Fibroblast of villous mesenchyme (primary cell): Measurements from ENCODE around the gene SIGLEC11. TPM values are rescaled to one million over a fixed set of nuclear protein-coding genes. Genes with fewer than 3 reads are reported as not detected.
"Not testable (repeated sequence)": the region's sequence is repeated elsewhere in the genome, so short reads cannot be mapped to it uniquely, and the experiment has no call there.

Experiments
- DNase-seq: peaks from one replicate; pipeline ENCODE4 v3.0.0-alpha.2; 2010; ENCODE audit warnings: low read depth
- H3K4me3 ChIP-seq: 2 replicates; pipeline ENCODE4 v1.5.1; 2011; ENCODE audit warnings: low read depth, mild to moderate bottlenecking, low read length
- CTCF ChIP-seq: IDR thresholded peaks from 2 replicates; pipeline ENCODE4 v1.5.1; 2012; ENCODE audit warnings: low read depth, mild to moderate bottlenecking, low read length; ENCODE audit not compliant: insufficient read depth
- total RNA-seq: library from RNA; depleted of rRNA; stranded (reverse); fragments of >200 nt; gene quantifications from 2 replicates; pipeline ENCODE4 v1.2.3, GENCODE V29; 2012

SIGLEC11 gene
- total RNA-seq, 1 donor, result not detected

- H3K4me3 ChIP-seq, result no peak overlapping the region
- DNase-seq, result no peak
- no peak for TF ChIP-seq CTCF
Measured at GRCh38 chr19:49973987-49974386, 13.0 kb upstream of the SIGLEC11 start.

- TF ChIP-seq CTCF, result no peak
- no peak for DNase-seq
Measured at GRCh38 chr19:49972841-49973240, 11.9 kb upstream of the SIGLEC11 start.

GRCh38 chr19:49971991-49972411, 11.0 kb upstream of the SIGLEC11 start:
- H3K4me3 ChIP-seq, result no peak overlapping the region
- no peak for DNase-seq
- TF ChIP-seq CTCF, result no peak

More at GRCh38 chr19:49972841-49973240, 11.9 kb upstream of the SIGLEC11 start:
- no peak overlapping the region for H3K4me3 ChIP-seq

GRCh38 chr19:49969355-49969754, 8.4 kb upstream of the SIGLEC11 start:
- DNase-seq, H3K4me3 ChIP-seq: not testable (repeated sequence)

DNA sequence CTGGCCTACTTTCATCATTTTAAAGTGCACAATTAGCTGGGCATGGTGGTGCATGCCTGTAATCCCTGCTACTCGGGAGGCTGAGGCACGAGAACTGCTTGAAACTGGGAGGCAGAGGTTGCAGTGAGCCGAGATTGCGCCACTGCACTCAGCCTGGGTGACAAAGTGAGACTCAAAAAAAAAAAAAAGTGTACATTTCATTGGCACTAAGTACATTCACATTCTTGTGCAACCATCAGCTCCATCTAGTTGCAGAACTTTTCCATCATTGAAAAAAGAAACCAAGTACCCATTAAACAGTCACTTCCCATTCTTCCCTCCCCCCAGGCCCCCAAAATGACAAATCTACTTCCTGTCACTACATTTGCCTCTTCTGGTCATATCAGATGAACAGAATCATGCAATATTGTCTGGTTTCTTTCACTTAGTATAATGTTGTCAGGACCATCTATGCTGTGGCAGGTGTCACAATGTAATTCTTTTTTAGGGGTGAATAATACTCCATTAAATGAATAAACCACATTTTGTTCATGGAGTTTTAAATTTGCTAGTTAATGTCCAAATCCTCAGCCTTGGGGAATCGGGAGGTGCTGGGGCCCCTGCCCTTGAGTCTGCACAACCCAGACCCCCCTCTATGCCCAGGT, 7.4 kb upstream of the SIGLEC11 start:
- no peak for DNase-seq
- no peak overlapping the region for H3K4me3 ChIP-seq
- no peak for TF ChIP-seq CTCF

GRCh38 chr19:49959892-49960291, 1.1 kb downstream of the SIGLEC11 start:
- not testable (repeated sequence) for DNase-seq, H3K4me3 ChIP-seq

GRCh38 chr19:49958596-49958995, 2.4 kb downstream of the SIGLEC11 start:
- H3K4me3 ChIP-seq, DNase-seq: not testable (repeated sequence)

- not testable (repeated sequence) for DNase-seq, H3K4me3 ChIP-seq
Measured at GRCh38 chr19:49958144-49958543, 2.8 kb downstream of the SIGLEC11 start.

DNA sequence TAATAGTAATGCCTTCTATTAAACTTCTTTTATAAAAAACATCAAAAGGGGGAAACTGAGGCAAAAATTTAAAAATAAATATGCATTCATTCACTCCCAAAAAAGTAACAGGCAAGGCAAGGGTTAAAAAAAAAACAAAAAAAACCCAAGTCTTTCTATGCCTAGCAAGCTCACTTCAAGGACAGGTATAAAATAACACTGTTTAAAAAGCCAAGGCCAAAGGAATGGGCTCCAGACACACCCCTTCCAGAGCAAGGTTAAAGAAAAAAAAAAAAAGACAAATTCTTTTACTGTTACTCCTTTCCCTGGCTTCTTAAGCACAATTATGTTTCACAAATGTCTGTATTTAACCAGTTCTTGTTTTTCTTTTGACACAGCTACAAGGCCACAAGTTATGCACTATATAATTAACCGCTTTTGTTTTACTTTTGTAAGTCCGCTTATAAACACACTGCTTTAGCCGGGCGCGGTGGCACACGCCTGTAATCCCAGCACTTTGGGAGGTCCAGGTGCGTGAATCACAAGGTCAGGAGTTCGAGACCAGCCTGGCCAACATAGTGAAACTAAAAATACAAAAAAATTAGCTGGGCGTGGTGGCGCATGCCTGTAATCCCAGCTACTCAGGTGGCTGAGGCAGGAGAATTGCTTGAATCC, 3.6 kb downstream of the SIGLEC11 start:
- no peak for TF ChIP-seq CTCF

More for the DNA sequence above, 3.6 kb downstream of the SIGLEC11 start:
- no peak overlapping the region for H3K4me3 ChIP-seq
- no peak for DNase-seq
